Measurements from ENCODE around the gene ZNF860. TPM values are rescaled to one million over a fixed set of nuclear protein-coding genes. Genes with fewer than 3 reads are reported as not detected.
A peak's percentile ranks its signal among the peaks of the same experiment; 100 is the strongest.

ZNF860 gene
- total and polyA plus RNA-seq, 12 donors, result 0.10 to 1.1 (median 0.40) TPM

GRCh38 chr3:31967592-31967991 lies 14.0 kb upstream of the ZNF860 start:
- Histone ChIP-seq H3K4me1 (replicated peaks in 1 of 2) (peaks cover 0 to 22% of the 10 kb centered on the region in 2 donors), H3K4me3 (no peak overlapping the region), H3K36me3 (replicated peaks in 1 of 2) (no peaks in the 10 kb centered on the region), H3K9me3 (replicated peaks in 1 of 3) (no peaks in the 10 kb centered on the region), H3K27ac (peak overlapping the region in 1 of 5 donors; percentile 15), H3K27me3 (no peaks in the 10 kb centered on the region)
- 74 to 78% (median 75%) methylated on average over 2 of the region's 2 CpGs for WGBS, 4 donors
- intact Hi-C loops (cut with DNase I), result no loop called here
- no peak for DNase-seq
- TF ChIP-seq CTCF (IDR thresholded peaks at IDR 0.05), result no peak
- no peak for TF ChIP-seq POLR2A (IDR thresholded peaks at IDR 0.05)

DNA sequence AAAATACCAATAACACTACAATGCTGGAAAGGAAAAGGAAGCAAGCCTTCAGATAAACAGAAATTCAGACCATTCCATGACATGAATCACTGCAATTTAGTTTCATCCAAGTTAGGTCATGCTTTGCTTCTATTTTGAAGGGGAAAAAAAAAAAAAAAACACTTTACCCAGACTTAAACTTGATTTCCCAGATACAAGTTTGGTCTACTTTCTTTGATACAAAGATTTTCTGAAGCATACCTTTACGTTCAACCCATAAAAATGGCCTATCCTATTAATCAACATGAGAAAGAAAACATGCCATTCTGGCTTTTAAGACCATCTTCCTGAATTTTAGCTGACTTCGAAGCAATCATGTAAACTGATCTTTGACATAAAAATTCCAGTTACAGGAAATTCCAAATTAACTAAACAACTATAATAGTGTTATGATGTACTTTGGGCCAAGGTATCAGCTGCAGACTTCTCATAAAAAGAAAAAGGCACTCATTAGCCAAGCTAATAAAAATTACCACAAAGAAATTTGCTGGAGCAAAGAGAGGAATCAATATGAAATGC lies 13.1 kb upstream of the ZNF860 start:
- H3K27me3 ChIP-seq, result no peaks in the 10 kb centered on the region
- WGBS, 4 donors, result 63 to 72% (median 71%) methylated on average over 2 of the region's 2 CpGs
- H3K27ac ChIP-seq, result peak overlapping the region in 3 of 5 donors; percentile 22 to 30 (median 27)
- no peak overlapping the region for H3K4me3 ChIP-seq
- DNase-seq, result no peak
- H3K4me1 ChIP-seq (replicated peaks in 1 of 2), result peaks cover 0 to 22% of the 10 kb centered on the region in 2 donors
- intact Hi-C loops (cut with DNase I), result no loop called here
- no peaks in the 10 kb centered on the region for H3K9me3 ChIP-seq (replicated peaks in 1 of 3)
- H3K36me3 ChIP-seq (replicated peaks in 1 of 2), result no peaks in the 10 kb centered on the region
- TF ChIP-seq CTCF (IDR thresholded peaks at IDR 0.05), result no peak
- no peak for TF ChIP-seq POLR2A (IDR thresholded peaks at IDR 0.05)

- DNase-seq, result no peak
- no peaks in the 10 kb centered on the region for H3K9me3 ChIP-seq (replicated peaks in 1 of 3)
- H3K4me1 ChIP-seq (replicated peaks in 1 of 2), result peaks cover 0 to 22% of the 10 kb centered on the region in 2 donors
- no peaks in the 10 kb centered on the region for H3K27me3 ChIP-seq
- TF ChIP-seq CTCF (IDR thresholded peaks at IDR 0.05), result no peak
- TF ChIP-seq POLR2A (IDR thresholded peaks at IDR 0.05), result no peak
- 60 to 87% (median 72%) methylated on average over 6 of the region's 6 CpGs for WGBS, 4 donors
- no peak overlapping the region for H3K4me3 ChIP-seq
- intact Hi-C loops (cut with DNase I), result no loop called here
- H3K36me3 ChIP-seq (replicated peaks in 1 of 2), result no peaks in the 10 kb centered on the region
- peak overlapping the region in 3 of 5 donors; percentile 22 to 30 (median 27) for H3K27ac ChIP-seq
These were observed 12.6 kb upstream of the ZNF860 start for GRCh38 chr3:31968927-31969418.

GRCh38 chr3:31971607-31972006 lies 9.9 kb upstream of the ZNF860 start:
- Histone ChIP-seq H3K4me1 (replicated peaks in 1 of 2) (peaks cover 0 to 19% of the 10 kb centered on the region in 2 donors), H3K9me3 (replicated peaks in 1 of 3) (no peaks in the 10 kb centered on the region), H3K27ac (no peak overlapping the region), H3K27me3 (no peaks in the 10 kb centered on the region), H3K4me3 (no peak overlapping the region), H3K36me3 (replicated peaks in 1 of 2) (no peaks in the 10 kb centered on the region)
- intact Hi-C loops (cut with DNase I), result no loop called here
- WGBS, 4 donors, result 95 to 98% (median 98%) methylated on average over 3 of the region's 3 CpGs
- TF ChIP-seq POLR2A (IDR thresholded peaks at IDR 0.05) (no peak), CTCF (IDR thresholded peaks at IDR 0.05) (no peak)
- no peak for DNase-seq

Data from adrenal gland (tissue), 12 donors.